HG02938 (cell line): ENCODE measurements around the gene DNAH12.
"Not testable (repeated sequence)": the region's sequence is repeated elsewhere in the genome, so short reads cannot be mapped to it uniquely, and the experiment has no call there.

Source experiments
- ATAC-seq: cut with Tn5 transposase; IDR thresholded peaks from one replicate; pipeline ENCODE4 v1.9.1; 2021; ENCODE audit warnings: mild to moderate bottlenecking, moderate library complexity; ENCODE audit not compliant: unreplicated experiment

The DNAH12 gene

GRCh38 chr3:57411715-57412114 lies 132.4 kb downstream of the DNAH12 start:
- no peak for ATAC-seq

GRCh38 chr3:57409471-57409870 lies 134.7 kb downstream of the DNAH12 start:
- no peak for ATAC-seq

GRCh38 chr3:57402675-57403074 lies 141.5 kb downstream of the DNAH12 start:
- ATAC-seq = no peak

GRCh38 chr3:57397175-57398026 lies 146.7 kb downstream of the DNAH12 start:
- peak; percentile 98 for ATAC-seq

GRCh38 chr3:57393977-57394376 lies 150.2 kb downstream of the DNAH12 start:
- no peak for ATAC-seq

- no peak for ATAC-seq
These were observed 152.4 kb downstream of the DNAH12 start for GRCh38 chr3:57391767-57392166.

- no peak for ATAC-seq
These were observed 154.9 kb downstream of the DNAH12 start for GRCh38 chr3:57389271-57389670.

GRCh38 chr3:57386307-57386706 lies 157.8 kb downstream of the DNAH12 start:
- ATAC-seq = no peak

GRCh38 chr3:57385498-57385897 lies 158.6 kb downstream of the DNAH12 start:
- no peak for ATAC-seq

- no peak for ATAC-seq
These were observed 160.3 kb downstream of the DNAH12 start for GRCh38 chr3:57383838-57384237.

- no peak for ATAC-seq
These were observed 160.7 kb downstream of the DNAH12 start for GRCh38 chr3:57383406-57383805.

GRCh38 chr3:57382933-57383332 lies 161.2 kb downstream of the DNAH12 start:
- ATAC-seq = no peak

GRCh38 chr3:57370341-57370740 lies 173.8 kb downstream of the DNAH12 start:
- no peak for ATAC-seq

- ATAC-seq = not testable (repeated sequence)
These were observed 179.1 kb downstream of the DNAH12 start for GRCh38 chr3:57365089-57365488.

- not testable (repeated sequence) for ATAC-seq
These were observed 187.9 kb downstream of the DNAH12 start for GRCh38 chr3:57356275-57356674.

- ATAC-seq = no peak
These were observed 189.4 kb downstream of the DNAH12 start for GRCh38 chr3:57354768-57355167.

- no peak for ATAC-seq
These were observed 193.9 kb downstream of the DNAH12 start for GRCh38 chr3:57350271-57350670.

- not testable (repeated sequence) for ATAC-seq
These were observed 205.0 kb downstream of the DNAH12 start for GRCh38 chr3:57339071-57339642.

- ATAC-seq = not testable (repeated sequence)
These were observed 205.7 kb downstream of the DNAH12 start for GRCh38 chr3:57338272-57339070.

GRCh38 chr3:57335283-57335938 lies 208.7 kb downstream of the DNAH12 start:
- no peak for ATAC-seq

GRCh38 chr3:57331078-57331610 lies 213.0 kb downstream of the DNAH12 start:
- ATAC-seq = no peak
